Measurements from ENCODE around the gene PDE6H.

PDE6H gene

DNA sequence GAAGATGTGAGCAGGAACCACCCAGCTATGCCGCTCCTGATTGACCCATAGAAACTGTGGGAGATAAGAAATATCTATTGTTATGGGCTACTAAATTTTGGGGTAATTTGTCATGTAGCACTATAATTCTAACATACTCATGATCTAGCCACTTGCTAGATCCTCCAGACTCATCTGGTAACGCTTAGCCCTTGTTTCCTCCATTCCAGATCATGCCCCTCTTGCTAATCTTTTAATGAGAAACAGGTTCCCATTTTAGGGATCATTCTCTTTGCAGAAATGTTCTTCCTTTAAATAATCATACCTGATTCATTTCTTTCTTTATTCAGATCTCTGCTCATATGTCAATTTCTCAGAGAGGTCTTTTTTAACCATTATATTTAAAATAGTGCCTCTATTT lies 7.6 kb upstream of the PDE6H start:
- no peak overlapping the region for H3K4me3 ChIP-seq (replicated peaks; ENCODE audit: low read depth, low read length)
- no peak for DNase-seq (ENCODE audit: low read depth)
- TF ChIP-seq, protein P1, sequence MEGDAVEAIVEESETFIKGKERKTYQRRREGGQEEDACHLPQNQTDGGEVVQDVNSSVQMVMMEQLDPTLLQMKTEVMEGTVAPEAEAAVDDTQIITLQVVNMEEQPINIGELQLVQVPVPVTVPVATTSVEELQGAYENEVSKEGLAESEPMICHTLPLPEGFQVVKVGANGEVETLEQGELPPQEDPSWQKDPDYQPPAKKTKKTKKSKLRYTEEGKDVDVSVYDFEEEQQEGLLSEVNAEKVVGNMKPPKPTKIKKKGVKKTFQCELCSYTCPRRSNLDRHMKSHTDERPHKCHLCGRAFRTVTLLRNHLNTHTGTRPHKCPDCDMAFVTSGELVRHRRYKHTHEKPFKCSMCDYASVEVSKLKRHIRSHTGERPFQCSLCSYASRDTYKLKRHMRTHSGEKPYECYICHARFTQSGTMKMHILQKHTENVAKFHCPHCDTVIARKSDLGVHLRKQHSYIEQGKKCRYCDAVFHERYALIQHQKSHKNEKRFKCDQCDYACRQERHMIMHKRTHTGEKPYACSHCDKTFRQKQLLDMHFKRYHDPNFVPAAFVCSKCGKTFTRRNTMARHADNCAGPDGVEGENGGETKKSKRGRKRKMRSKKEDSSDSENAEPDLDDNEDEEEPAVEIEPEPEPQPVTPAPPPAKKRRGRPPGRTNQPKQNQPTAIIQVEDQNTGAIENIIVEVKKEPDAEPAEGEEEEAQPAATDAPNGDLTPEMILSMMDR (IDR thresholded peaks at IDR 0.05; ENCODE audit: low read length, missing control alignments): no peak

DNA sequence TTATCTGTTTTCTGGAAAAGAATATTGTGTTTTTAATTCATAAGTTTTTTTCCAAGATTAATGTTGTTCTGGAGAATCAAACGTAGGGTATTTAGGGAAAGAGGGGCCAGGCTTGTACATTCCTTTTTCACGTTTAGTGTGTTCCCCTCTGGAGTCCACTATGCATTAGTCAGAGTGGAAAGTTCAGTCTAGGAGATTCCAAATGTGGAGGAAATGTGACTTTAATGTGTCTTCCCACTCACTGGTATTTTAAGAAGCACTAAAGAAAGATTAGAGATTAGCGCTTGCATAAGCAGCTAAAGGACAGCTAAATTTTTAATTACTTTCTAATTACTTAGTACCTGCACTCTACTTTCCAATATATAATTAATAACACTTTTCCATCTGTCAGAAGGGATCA lies 4.4 kb upstream of the PDE6H start:
- DNase-seq (ENCODE audit: low read depth): no peak

DNA sequence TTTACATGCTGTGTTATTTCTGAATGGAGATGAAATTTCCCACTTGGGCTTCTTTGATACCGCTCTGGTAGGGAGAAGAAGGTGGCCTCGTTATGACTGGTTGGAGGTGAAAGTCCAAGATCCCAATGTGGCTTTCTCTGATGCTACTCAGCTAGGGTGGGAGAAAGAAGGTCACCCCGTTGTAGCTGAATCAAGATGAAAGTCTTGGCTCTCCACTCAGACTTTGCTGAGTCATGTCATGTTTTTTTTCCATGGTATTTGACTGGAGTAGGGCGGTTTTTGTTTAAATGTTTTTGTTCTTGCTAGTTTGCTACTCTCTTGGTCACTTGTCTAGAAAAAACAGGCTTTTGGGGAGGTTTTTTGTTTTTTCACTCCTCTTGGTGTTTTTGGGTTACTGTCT lies 2.4 kb upstream of the PDE6H start:
- TF ChIP-seq, protein P1 (IDR thresholded peaks at IDR 0.05; ENCODE audit: low read length, missing control alignments): no peak
- H3K4me3 ChIP-seq (replicated peaks; ENCODE audit: low read depth, low read length): no peak overlapping the region
- DNase-seq (ENCODE audit: low read depth): no peak

More for the DNA sequence above, 4.4 kb upstream of the PDE6H start:
- H3K4me3 ChIP-seq (replicated peaks; ENCODE audit: low read depth, low read length): no peak overlapping the region
- TF ChIP-seq, protein P1 (IDR thresholded peaks at IDR 0.05; ENCODE audit: low read length, missing control alignments): no peak

DNA sequence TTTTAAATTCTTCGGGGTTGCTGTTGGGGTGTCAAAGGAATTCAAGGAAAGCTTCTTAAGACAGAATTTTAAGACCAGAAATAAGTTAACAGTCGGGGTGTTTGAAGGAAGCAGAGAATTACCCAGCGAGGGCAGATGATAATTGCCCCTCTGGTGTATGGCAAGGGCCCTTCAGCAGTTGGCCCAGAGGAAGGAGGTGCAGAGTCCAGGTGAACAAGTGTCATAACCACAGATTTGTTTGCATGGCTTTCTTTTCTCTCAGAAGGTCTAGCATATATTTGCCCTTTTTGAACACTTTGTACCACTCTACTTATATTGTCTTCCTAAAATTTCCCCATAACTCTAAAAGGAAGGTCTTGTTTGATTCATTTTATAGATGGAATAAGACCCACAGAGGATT lies 1.8 kb downstream of the PDE6H start:
- no peak overlapping the region for H3K4me3 ChIP-seq (replicated peaks; ENCODE audit: low read depth, low read length)
- no peak for DNase-seq (ENCODE audit: low read depth)
- TF ChIP-seq, protein P1 (IDR thresholded peaks at IDR 0.05; ENCODE audit: low read length, missing control alignments): no peak

DNA sequence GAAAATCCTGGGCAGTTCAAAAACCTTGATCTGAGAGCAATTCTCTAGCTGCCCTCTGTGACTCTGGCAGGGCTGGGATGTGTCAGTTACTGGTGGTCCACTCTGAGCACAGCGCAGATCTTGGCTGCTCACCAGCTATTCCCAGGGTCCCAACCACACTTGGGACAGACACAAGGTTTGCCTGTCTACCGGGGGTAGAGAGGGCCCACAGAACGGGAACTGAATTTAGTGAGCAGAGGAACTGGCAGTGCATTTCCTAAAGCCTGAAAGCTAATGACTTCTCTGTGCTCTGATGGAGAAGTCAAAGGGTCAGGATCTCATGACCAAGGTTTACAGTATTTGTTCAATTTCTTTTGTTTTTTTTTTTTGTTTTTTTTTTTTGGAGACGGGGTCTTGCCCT lies 2.6 kb downstream of the PDE6H start:
- no peak overlapping the region for H3K4me3 ChIP-seq (replicated peaks; ENCODE audit: low read depth, low read length)
- TF ChIP-seq, protein P1 (IDR thresholded peaks at IDR 0.05; ENCODE audit: low read length, missing control alignments): no peak
- no peak for DNase-seq (ENCODE audit: low read depth)

DNA sequence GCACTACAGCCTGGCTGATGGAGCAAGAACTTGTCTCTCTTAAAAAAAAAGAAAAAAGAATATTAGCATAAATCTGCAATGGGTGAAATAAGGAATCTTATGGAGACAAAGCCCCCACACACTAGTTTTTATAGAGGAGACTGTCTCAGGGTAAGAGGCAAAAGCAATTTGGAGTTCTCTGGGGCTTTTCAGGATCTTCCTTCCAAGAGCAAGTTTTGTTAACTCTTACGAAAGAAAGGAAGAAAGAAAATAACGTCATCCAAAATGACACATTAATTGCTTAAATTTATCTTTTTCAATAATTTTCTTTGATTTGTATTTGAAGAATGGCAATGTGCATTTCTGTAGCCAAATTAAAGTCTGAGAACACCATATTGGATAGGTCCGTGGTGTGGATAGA lies 3.8 kb downstream of the PDE6H start:
- DNase-seq (ENCODE audit: low read depth): no peak
- no peak overlapping the region for H3K4me3 ChIP-seq (replicated peaks; ENCODE audit: low read depth, low read length)
- TF ChIP-seq, protein P1 (IDR thresholded peaks at IDR 0.05; ENCODE audit: low read length, missing control alignments): no peak

DNA sequence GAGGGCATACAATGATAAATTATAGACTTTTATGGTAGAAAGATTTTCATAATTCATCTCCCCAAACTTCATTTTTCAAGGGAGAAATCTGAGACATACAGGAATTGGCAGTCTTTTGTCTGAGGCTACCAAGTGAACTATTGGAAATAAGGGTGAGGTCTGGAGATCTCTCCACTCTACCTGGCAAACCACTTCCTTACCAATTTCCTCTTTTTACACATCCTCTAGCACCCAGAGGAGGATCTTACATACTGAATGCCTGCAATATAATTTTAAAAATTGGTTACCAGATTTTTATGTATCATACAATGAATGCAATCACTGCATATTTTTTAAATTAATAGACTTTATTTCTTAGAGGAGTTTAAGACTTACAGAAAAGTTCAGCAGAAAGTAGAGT lies 6.6 kb downstream of the PDE6H start:
- TF ChIP-seq, protein P1 (IDR thresholded peaks at IDR 0.05; ENCODE audit: low read length, missing control alignments): no peak
- DNase-seq (ENCODE audit: low read depth): no peak
- H3K4me3 ChIP-seq (replicated peaks; ENCODE audit: low read depth, low read length): no peak overlapping the region
